ENCODE measurements around the gene LGALS12. TPM values are rescaled to one million over a fixed set of nuclear protein-coding genes. Genes with fewer than 3 reads are reported as not detected.

Gene LGALS12
- total RNA-seq, 1 experiment from 2014 or later = 0.07 TPM

DNA sequence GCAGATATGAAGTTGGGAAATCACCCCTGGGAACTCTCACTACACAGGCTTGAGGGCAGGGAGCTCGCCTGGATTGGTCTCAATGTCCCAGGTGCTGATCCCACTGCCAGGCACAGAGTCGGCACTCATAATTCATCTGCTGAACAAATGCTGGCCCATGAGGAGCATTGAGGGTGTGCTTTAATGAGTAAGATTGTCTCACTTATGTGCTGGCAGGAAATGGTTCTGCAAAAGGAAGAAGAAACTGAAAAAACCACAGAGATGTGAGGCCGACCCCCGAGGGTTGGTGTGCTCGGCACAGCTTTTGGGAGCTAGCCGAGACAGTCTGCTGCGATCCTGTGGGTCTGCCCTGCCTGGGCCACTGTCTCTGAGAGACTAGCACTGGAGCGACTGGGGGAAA is 47.9 kb downstream of the LGALS12 start:
- POLR2A ChIA-PET (ENCODE audit: unreplicated experiment) = no interaction called here
- H3K27ac ChIP-seq (ENCODE audit: low read length) = peak overlapping the region; percentile 44
- H3K27me3 ChIP-seq (ENCODE audit: low read length) = no peaks in the 10 kb centered on the region
- DNase-seq (peak; percentile 22), ATAC-seq (peak; percentile 23)
- TF ChIP-seq CTCF (conservative IDR thresholded peaks at IDR 0.05; ENCODE audit: low read depth, low read length) (no peak), EZH2 (IDR thresholded peaks at IDR 0.05; ENCODE audit: low read length, unreplicated experiment) (no peak), EZH2phosphoT487 (IDR thresholded peaks at IDR 0.05; ENCODE audit: borderline replicate concordance, low read length) (no peak)
- no peaks in the 10 kb centered on the region for H3K9me2 ChIP-seq (replicated peaks; ENCODE audit: low read length)
- no peaks in the 10 kb centered on the region for H3K36me3 ChIP-seq (ENCODE audit: low read depth, low read length)
- no peak overlapping the region for H3K4me3 ChIP-seq (ENCODE audit: low read length)
- H2AFZ ChIP-seq (ENCODE audit: low read length) = peak overlapping the region; percentile 51
- H3F3A ChIP-seq (ENCODE audit: low read length, unreplicated experiment) = no peaks in the 10 kb centered on the region
- peaks cover 17% of the 10 kb centered on the region for H3K4me1 ChIP-seq (ENCODE audit: insufficient read depth, low read length)
- no peaks in the 10 kb centered on the region for H4K20me1 ChIP-seq (ENCODE audit: low read length)
- no peaks in the 10 kb centered on the region for H3K9me3 ChIP-seq (ENCODE audit: low read length)
- CTCF ChIA-PET = no interaction called here
- H3K9ac ChIP-seq (ENCODE audit: low read length) = no peak overlapping the region
- intact Hi-C loops (cut with micrococcal nuclease) = no loop called here
- BruUV-seq (replicated peaks) = no TSS peak
- no peaks in the 10 kb centered on the region for H3K79me2 ChIP-seq (ENCODE audit: low read length)
- H3K4me2 ChIP-seq (ENCODE audit: low read length) = 0 out of 2 replicates have a peak overlapping the region, but pooled peaks have one; percentile 7

GRCh38 chr11:63554877-63555223 is 49.0 kb downstream of the LGALS12 start:
- no peaks in the 10 kb centered on the region for H3F3A ChIP-seq (ENCODE audit: low read length, unreplicated experiment)
- H3K9me2 ChIP-seq (replicated peaks; ENCODE audit: low read length) = no peaks in the 10 kb centered on the region
- ChIA-PET POLR2A (ENCODE audit: unreplicated experiment) (no interaction called here), CTCF (no interaction called here)
- TF ChIP-seq EZH2 (IDR thresholded peaks at IDR 0.05; ENCODE audit: low read length, unreplicated experiment) (no peak), CTCF (conservative IDR thresholded peaks at IDR 0.05; ENCODE audit: low read depth, low read length) (no peak), EZH2phosphoT487 (IDR thresholded peaks at IDR 0.05; ENCODE audit: borderline replicate concordance, low read length) (no peak)
- no peak overlapping the region for H3K4me2 ChIP-seq (ENCODE audit: low read length)
- H3K4me3 ChIP-seq (ENCODE audit: low read length) = no peak overlapping the region
- H3K27me3 ChIP-seq (ENCODE audit: low read length) = no peaks in the 10 kb centered on the region
- H3K4me1 ChIP-seq (ENCODE audit: insufficient read depth, low read length) = peaks cover 18% of the 10 kb centered on the region
- no peak overlapping the region for H3K9ac ChIP-seq (ENCODE audit: low read length)
- BruUV-seq (replicated peaks) = no TSS peak
- no peaks in the 10 kb centered on the region for H3K9me3 ChIP-seq (ENCODE audit: low read length)
- no peak for DNase-seq
- no peaks in the 10 kb centered on the region for H3K36me3 ChIP-seq (ENCODE audit: low read depth, low read length)
- ATAC-seq = no peak
- no peak overlapping the region for H3K27ac ChIP-seq (ENCODE audit: low read length)
- H3K79me2 ChIP-seq (ENCODE audit: low read length) = no peaks in the 10 kb centered on the region
- H2AFZ ChIP-seq (ENCODE audit: low read length) = no peak overlapping the region
- no peaks in the 10 kb centered on the region for H4K20me1 ChIP-seq (ENCODE audit: low read length)
- intact Hi-C loops (cut with micrococcal nuclease) = no loop called here

DNA sequence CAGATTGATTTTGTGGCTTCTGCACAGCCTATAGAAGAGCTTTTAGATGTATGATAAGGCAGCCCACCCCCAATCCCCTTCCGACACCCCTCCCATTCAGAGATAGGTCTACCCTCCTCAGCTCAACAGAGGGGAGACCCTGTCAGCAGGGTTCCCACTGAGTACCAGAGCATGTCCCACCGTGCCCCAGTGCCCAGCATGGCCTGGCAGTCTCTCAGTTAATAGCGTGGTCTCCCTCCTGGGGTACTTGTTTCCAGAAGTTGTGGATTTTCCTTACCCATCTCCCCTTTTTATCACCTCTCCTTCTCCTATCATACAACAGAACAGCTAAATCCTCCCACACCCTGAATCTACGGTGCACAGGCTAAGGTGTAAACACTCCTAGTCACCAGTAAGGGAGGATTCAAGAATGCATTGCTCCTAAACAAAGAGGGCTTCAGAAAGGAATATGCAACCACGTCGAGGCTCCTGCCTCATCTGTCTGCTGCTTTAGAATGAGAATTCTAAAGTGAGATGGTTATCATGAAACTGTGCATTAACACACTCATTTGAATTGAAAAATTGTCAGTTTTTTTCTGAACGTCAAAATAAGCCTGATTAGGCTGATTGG is 50.6 kb downstream of the LGALS12 start:
- ChIA-PET POLR2A (ENCODE audit: unreplicated experiment) (no interaction called here), CTCF (no interaction called here)
- H4K20me1 ChIP-seq (ENCODE audit: low read length) = no peaks in the 10 kb centered on the region

More for the DNA sequence above, 50.6 kb downstream of the LGALS12 start:
- H3K27me3 ChIP-seq (ENCODE audit: low read length) = no peaks in the 10 kb centered on the region
- H3K4me2 ChIP-seq (ENCODE audit: low read length) = no peak overlapping the region
- H3K9ac ChIP-seq (ENCODE audit: low read length) = no peak overlapping the region
- no peak overlapping the region for H3K27ac ChIP-seq (ENCODE audit: low read length)
- H3K79me2 ChIP-seq (ENCODE audit: low read length) = no peaks in the 10 kb centered on the region
- DNase-seq (no peak), ATAC-seq (no peak)
- TF ChIP-seq EZH2 (IDR thresholded peaks at IDR 0.05; ENCODE audit: low read length, unreplicated experiment) = no peak
- no peak for TF ChIP-seq EZH2phosphoT487 (IDR thresholded peaks at IDR 0.05; ENCODE audit: borderline replicate concordance, low read length)
- TF ChIP-seq CTCF (conservative IDR thresholded peaks at IDR 0.05; ENCODE audit: low read depth, low read length) = no peak
- no TSS peak for BruUV-seq (replicated peaks)
- no peaks in the 10 kb centered on the region for H3K9me2 ChIP-seq (replicated peaks; ENCODE audit: low read length)
- no peak overlapping the region for H2AFZ ChIP-seq (ENCODE audit: low read length)
- peaks cover 35% of the 10 kb centered on the region for H3K4me1 ChIP-seq (ENCODE audit: insufficient read depth, low read length)
- intact Hi-C loops (cut with micrococcal nuclease) = no loop called here
- no peak overlapping the region for H3K4me3 ChIP-seq (ENCODE audit: low read length)
- no peaks in the 10 kb centered on the region for H3K9me3 ChIP-seq (ENCODE audit: low read length)
- no peaks in the 10 kb centered on the region for H3F3A ChIP-seq (ENCODE audit: low read length, unreplicated experiment)
- no peaks in the 10 kb centered on the region for H3K36me3 ChIP-seq (ENCODE audit: low read depth, low read length)
